ENCODE measurements around the gene SYCP2.

DNA sequence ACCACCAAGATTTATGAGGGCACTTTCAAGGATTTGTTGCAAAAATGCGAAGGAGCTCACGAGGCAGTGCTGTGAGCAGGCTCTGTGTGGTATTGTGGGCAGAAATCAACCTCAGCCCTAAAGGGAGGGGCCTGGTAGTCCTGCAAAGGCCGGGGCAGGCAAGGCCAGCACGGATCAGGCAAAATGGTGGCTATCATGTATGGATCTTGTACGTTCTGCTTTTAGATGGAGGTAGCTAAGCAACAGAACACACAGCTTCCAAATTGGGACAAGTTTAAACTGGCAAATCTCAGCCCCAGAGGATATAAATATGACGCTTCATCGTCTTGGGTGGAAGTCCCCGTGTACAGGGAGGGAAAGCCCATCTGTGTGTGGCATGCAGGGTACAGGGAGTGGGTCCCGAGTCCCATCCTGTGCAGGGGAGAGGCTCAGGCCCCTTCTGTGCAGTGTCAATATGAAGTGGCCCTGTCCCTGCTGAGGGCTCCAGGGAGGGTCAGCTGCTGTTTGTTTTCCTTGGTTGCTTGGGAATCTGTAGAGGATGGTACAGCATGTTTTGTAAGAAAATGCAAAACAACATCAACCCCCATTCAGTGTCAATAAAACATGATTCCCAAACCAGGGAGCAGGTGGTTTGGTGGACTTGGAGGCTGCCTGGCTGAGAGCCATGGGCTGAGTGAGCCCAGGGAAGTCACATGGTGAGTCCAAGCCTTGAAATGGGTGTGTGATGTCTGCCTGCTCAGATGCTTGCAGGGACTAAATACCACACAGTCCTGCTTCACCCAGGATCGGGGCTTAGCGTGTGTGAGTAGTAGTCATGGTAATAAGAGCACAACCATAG is 113.0 kb downstream of the SYCP2 start:
- TF ChIP-seq EZH2phosphoT487 (IDR thresholded peaks at IDR 0.05; ENCODE audit: insufficient read depth, low read depth) (no peak), EZH2 (IDR thresholded peaks at IDR 0.05; ENCODE audit: insufficient read depth, poor library complexity, severe bottlenecking) (no peak)
